B cell (primary cell): ENCODE measurements around the gene TRIAP1. TPM values are rescaled to one million over a fixed set of nuclear protein-coding genes. Genes with fewer than 3 reads are reported as not detected.

Experiments
- ATAC-seq: fragments of 200-7000 bp; cut with Tn5 transposase; one replicate; pipeline ENCODE4 v1.10.0; 2021; ENCODE audit warnings: low read depth, mild to moderate bottlenecking, moderate number of reproducible peaks, moderate library complexity
- CTCF ChIA-PET: fragments of 350-600 bp; sonication (Branson Sonifier 250); formaldehyde crosslinking; loops from one replicate; lab custom pipeline; 2021; ENCODE audit warnings: antibody characterized with exemption, inconsistent platforms; lab: Charles Lee
- POLR2A ChIA-PET: fragments of 350-600 bp; sonication (Branson Sonifier 250); formaldehyde crosslinking; loops from one replicate; lab custom pipeline; 2021; ENCODE audit warnings: antibody characterized with exemption; lab: Charles Lee
- DNase-seq: peaks from one replicate; pipeline ENCODE4 v3.0.0; 2013
- H2AFZ ChIP-seq: 2 replicates; pipeline ENCODE4 v1.6.1; 2012; ENCODE audit warnings: mild to moderate bottlenecking, low read depth, low read length; ENCODE audit not compliant: insufficient read depth, poor library complexity, severe bottlenecking
- H3K27ac ChIP-seq, 2 donors: 1 replicate in 1 of 2; 2 replicates in 1 of 2; pipeline ENCODE4 v1.5.1; 2012 to 2013; ENCODE audit warnings: low read length in 2 of 2, mild to moderate bottlenecking in 2 of 2, moderate library complexity in 1 of 2
- H3K27me3 ChIP-seq, 4 experiments: fragments of 200-600 bp in 1 of 4; sonication (generic) in 1 of 4; replicated peaks in 1 of 4; 1 replicate in 2 of 4; 2 replicates in 2 of 4; pipeline versions ENCODE4 v1.6.1 to v1.7.0; 2013 to 2016; ENCODE audit warnings: low read length in 3 of 4, mild to moderate bottlenecking in 2 of 4, mixed read lengths in 1 of 4, moderate library complexity in 1 of 4; ENCODE audit not compliant: insufficient read depth in 4 of 4, control insufficient read depth in 3 of 4; ENCODE audit errors: control extremely low read depth in 1 of 4
- H3K36me3 ChIP-seq, 2 experiments: replicated peaks in 1 of 2; 1 replicate in 1 of 2; 2 replicates in 1 of 2; pipeline versions ENCODE4 v1.6.1 to v1.7.1; 2013; ENCODE audit warnings: low read length in 1 of 2; ENCODE audit not compliant: insufficient read depth in 2 of 2, control insufficient read depth in 1 of 2; ENCODE audit errors: control extremely low read depth in 1 of 2, extremely low read depth in 1 of 2
- H3K4me1 ChIP-seq, 2 donors: fragments of 200-600 bp in 1 of 2; sonication (generic) in 1 of 2; 1 replicate in 1 of 2; 2 replicates in 1 of 2; pipeline versions ENCODE4 v1.5.1 to v1.6.1; 2013 to 2017; ENCODE audit warnings: low read length in 2 of 2; ENCODE audit not compliant: control insufficient read depth in 2 of 2, insufficient read depth in 2 of 2
- H3K4me2 ChIP-seq: replicated peaks from 2 replicates; pipeline ENCODE3; 2012; ENCODE audit warnings: mild to moderate bottlenecking, low read depth, low read length; ENCODE audit not compliant: poor library complexity, severe bottlenecking
- H3K4me3 ChIP-seq, 5 experiments: fragments of 200-600 bp in 1 of 5; sonication (generic) in 1 of 5; 1 replicate in 3 of 5; 2 replicates in 2 of 5; pipeline versions ENCODE4 v1.5.1 to v1.7.0; 2011 to 2016; ENCODE audit warnings: low read length in 4 of 5, mild to moderate bottlenecking in 4 of 5, low read depth in 2 of 5, control low read depth in 1 of 5, moderate library complexity in 1 of 5; ENCODE audit not compliant: insufficient read depth in 1 of 5; ENCODE audit errors: control extremely low read depth in 1 of 5, extremely low read depth in 1 of 5
- H3K79me2 ChIP-seq: fragments of 200-600 bp; sonication (generic); one replicate; pipeline ENCODE4 v1.6.0; 2016; ENCODE audit warnings: low read length; ENCODE audit not compliant: control insufficient read depth, insufficient read depth
- H3K9ac ChIP-seq: fragments of 200-600 bp; sonication (generic); 2 replicates; pipeline ENCODE4 v1.6.1; 2017; ENCODE audit warnings: mild to moderate bottlenecking, low read length, moderate library complexity
- H3K9me3 ChIP-seq, 3 donors: one replicate each; pipeline versions ENCODE4 v1.6.1 to v1.7.1; 2013; ENCODE audit warnings: low read length in 2 of 3; ENCODE audit not compliant: control insufficient read depth in 2 of 3, insufficient read depth in 1 of 3; ENCODE audit errors: control extremely low read depth in 1 of 3
- H4K20me1 ChIP-seq: 2 replicates; pipeline ENCODE4 v1.6.0; 2012; ENCODE audit warnings: mild to moderate bottlenecking, low read length; ENCODE audit not compliant: insufficient read depth, control insufficient read depth, poor library complexity, severe bottlenecking
- H3K27ac Mint-ChIP-seq: one replicate; pipeline ENCODE4 v1.8.0; 2021; ENCODE audit warnings: mixed read lengths
- H3K27me3 Mint-ChIP-seq: one replicate; pipeline ENCODE4 v1.8.0; 2021; ENCODE audit warnings: mixed read lengths
- H3K4me1 Mint-ChIP-seq: one replicate; pipeline ENCODE4 v1.8.0; 2021; ENCODE audit warnings: mixed read lengths
- H3K4me3 Mint-ChIP-seq: one replicate; pipeline ENCODE4 v1.8.0; 2021; ENCODE audit warnings: mixed read lengths
- H3K9me3 Mint-ChIP-seq: one replicate; pipeline ENCODE4 v1.8.0; 2022; ENCODE audit warnings: mixed read lengths; ENCODE audit not compliant: insufficient read depth
- CTCF ChIP-seq: fragments of 200-600 bp; IDR thresholded peaks from one replicate; pipeline ENCODE4 v1.8.0; 2022; ENCODE audit warnings: antibody characterized with exemption, mild to moderate bottlenecking
- EZH2 ChIP-seq: IDR thresholded peaks from 2 replicates; pipeline ENCODE4 v1.6.1; 2012; ENCODE audit warnings: borderline replicate concordance, low read depth, mild to moderate bottlenecking, moderate library complexity, low read length; ENCODE audit not compliant: insufficient read depth, poor library complexity, severe bottlenecking
- WGBS: methylation state at CpG from one replicate; pipeline ENCODE4 v1.1.5; 2013; ENCODE audit warnings: missing lambda C conversion rate; ENCODE audit not compliant: insufficient coverage; 5-methylcytosine and 5-hydroxymethylcytosine counted together
- intact Hi-C: fragments of 100-400 bp; cut with micrococcal nuclease; formaldehyde crosslinking; loops from one replicate; pipeline ENCODE4 v1.10.0; 2022
- polyA plus RNA-seq: library from polyadenylated mRNA; depleted of rRNA; stranded (reverse); fragments of >200 nt; gene quantifications from 2 replicates; pipeline ENCODE4 v1.2.3, GENCODE V29; 2012
- total RNA-seq, 2 donors: library from RNA; stranded (reverse); fragments of 120-200 nt in 1 of 2; gene quantifications; 1 replicate in 1 of 2; 2 replicates in 1 of 2; pipeline versions ENCODE4 v1.2.3 to v1.2.4, GENCODE V29; 2013 to 2022

The TRIAP1 gene
- total and polyA plus RNA-seq, 2 donors (not counting 1 experiment from before 2014, with no cell fraction given): 13.8 to 19.6 TPM

- TF ChIP-seq CTCF (no peak), EZH2 (no peak)
- ATAC-seq (no peak), DNase-seq (no peak)
- H3K27ac Mint-ChIP-seq: no peak overlapping the region
- intact Hi-C loops: no loop called here
- peaks cover 9% of the 10 kb centered on the region for H3K4me1 Mint-ChIP-seq
- no peak overlapping the region for H2AFZ ChIP-seq
- peaks cover 4 to 5% of the 10 kb centered on the region in 2 donors for H3K4me1 ChIP-seq
- H3K27ac ChIP-seq: no peak overlapping the region
- H4K20me1 ChIP-seq: no peaks in the 10 kb centered on the region
- no peak overlapping the region for H3K4me3 ChIP-seq
- no peak overlapping the region for H3K9ac ChIP-seq
- H3K27me3 ChIP-seq: no peaks in the 10 kb centered on the region
- ChIA-PET POLR2A (no interaction called here), CTCF (interaction anchor here (1.7 kb wide), 1 partner anchor 22 kb away, joined by 4 read pairs; no protein-coding TSS in a partner anchor)
- H3K9me3 ChIP-seq: no peaks in the 10 kb centered on the region
- H3K27me3 Mint-ChIP-seq: no peaks in the 10 kb centered on the region
- H3K9me3 Mint-ChIP-seq: no peaks in the 10 kb centered on the region
- no peaks in the 10 kb centered on the region for H3K36me3 ChIP-seq
- H3K4me2 ChIP-seq: no peak overlapping the region
- WGBS: 100% methylated on average over 1 of the region's 5 CpGs
- H3K4me3 Mint-ChIP-seq: no peak overlapping the region
- H3K79me2 ChIP-seq: peaks cover 5% of the 10 kb centered on the region
These were observed 44.1 kb upstream of the TRIAP1 start for GRCh38 chr12:120490325-120490724.

GRCh38 chr12:120489018-120489417, 42.8 kb upstream of the TRIAP1 start:
- Histone ChIP-seq H3K4me3 (no peak overlapping the region), H3K27me3 (no peaks in the 10 kb centered on the region), H3K9ac (no peak overlapping the region), H3K36me3 (no peaks in the 10 kb centered on the region), H4K20me1 (no peaks in the 10 kb centered on the region), H2AFZ (no peak overlapping the region), H3K79me2 (no peaks in the 10 kb centered on the region), H3K27ac (no peak overlapping the region), H3K9me3 (no peaks in the 10 kb centered on the region), H3K4me2 (no peak overlapping the region), H3K4me1 (no peaks in the 10 kb centered on the region)
- WGBS: 99% methylated on average over 4 of the region's 4 CpGs
- Mint-ChIP-seq H3K4me3 (no peak overlapping the region), H3K27me3 (no peaks in the 10 kb centered on the region), H3K27ac (no peak overlapping the region), H3K9me3 (no peaks in the 10 kb centered on the region), H3K4me1 (peaks cover 3% of the 10 kb centered on the region)
- CTCF ChIA-PET: interaction anchor here (0.6 kb wide), 1 partner anchor 24 kb away, joined by 3 read pairs; no protein-coding TSS in a partner anchor
- ATAC-seq (no peak), DNase-seq (no peak)
- intact Hi-C loops: no loop called here
- no peak for TF ChIP-seq EZH2
- TF ChIP-seq CTCF: no peak
- POLR2A ChIA-PET: no interaction called here
